CD4-positive, alpha-beta T cell treated with Interleukin-2 at 100 ng/mL for 4 hours (primary cell): ENCODE data around the gene YOD1.

Experiments used
- DNase-seq: peaks from one replicate; pipeline ENCODE4 v3.0.0-alpha.2; 2020; ENCODE audit warnings: low spot score

Gene YOD1

DNA sequence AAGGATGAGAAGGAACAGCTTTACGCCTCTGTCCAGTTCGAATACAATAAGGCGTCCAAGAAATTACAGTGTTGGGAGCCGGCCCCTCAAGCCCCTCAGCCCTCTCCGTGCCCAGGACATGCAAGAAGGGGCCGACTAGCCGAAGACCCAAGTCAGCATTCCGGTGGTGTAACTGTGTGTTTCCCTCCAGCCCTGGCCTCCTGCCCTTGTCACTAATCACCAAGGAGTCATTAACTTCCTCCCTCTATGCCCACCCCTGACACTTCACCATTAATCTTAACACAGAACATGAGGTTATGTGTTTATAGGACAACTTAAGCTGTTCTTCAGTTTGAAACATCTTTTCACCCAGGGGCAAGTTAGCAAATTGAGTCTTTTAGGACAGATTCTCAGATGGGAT lies 21.2 kb upstream of the YOD1 start:
- no peak for DNase-seq

DNA sequence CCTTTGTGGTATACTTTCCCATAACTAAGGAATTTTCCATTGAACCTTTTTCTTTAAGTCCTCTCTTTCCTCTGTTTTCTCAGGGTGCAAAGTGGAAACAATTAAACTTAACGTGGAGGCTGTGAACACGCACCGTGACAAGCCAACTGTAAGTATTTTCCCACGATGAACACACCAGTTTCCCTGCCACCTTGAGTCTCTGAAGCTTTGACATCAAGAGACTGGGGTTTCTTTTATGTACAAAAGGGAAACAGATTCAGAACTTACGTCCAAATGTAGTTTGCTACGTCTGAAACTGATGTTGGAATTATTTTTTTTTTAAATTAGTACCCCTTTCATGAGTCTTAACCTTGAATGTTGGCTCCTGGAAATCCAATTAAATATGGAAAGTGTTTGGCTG lies 20.4 kb upstream of the YOD1 start:
- DNase-seq: no peak

DNA sequence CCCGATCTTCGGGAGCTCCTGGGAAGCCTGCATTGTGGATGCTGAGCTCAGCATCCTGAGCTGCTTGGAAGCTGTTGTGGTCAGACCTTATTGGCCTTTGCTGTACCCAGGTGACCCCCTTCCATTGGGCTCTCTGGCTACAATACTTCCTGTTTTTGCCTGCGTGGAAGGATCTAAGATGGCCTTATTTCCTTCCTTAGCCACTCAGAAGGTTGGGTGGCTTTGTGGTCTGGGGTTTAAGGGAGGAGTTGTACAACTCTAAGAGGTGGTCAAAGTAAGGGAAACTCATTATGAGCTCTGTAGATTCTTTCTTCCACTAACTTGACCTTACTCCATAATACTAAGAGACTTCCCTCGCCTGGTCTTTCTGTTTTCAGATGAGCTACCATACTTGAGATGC lies 19.8 kb upstream of the YOD1 start:
- DNase-seq: no peak

DNA sequence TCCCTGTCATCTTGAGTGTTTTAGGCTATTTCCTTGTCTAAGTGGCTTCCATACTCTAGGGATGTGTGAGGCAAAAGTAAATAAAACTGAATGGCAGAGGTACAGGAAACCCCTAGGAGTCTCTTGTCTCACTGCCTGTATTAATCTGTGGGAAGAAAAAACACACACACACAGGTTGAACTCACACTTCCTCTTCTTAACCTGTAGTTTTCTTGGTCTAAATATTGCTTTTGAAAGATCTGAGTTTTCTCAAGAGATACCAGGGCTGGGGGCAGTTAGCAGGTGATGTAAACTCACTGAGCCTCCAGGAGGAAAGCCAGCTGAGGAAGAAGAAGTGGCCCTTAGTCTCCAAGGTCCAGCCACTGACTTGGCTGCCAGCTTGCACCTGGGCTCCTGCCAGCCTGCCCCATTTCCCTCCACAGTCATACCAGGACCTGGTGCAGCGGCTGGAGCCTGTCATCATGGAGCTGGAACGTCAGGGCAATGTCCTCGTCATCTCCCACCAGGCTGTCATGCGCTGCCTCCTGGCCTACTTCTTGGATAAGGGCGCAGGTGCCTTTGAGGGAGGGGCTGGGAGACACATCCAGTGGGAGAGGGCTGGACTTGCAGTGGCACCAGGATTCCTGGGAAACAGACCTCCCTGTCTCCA lies 19.0 kb upstream of the YOD1 start:
- no peak for DNase-seq

DNA sequence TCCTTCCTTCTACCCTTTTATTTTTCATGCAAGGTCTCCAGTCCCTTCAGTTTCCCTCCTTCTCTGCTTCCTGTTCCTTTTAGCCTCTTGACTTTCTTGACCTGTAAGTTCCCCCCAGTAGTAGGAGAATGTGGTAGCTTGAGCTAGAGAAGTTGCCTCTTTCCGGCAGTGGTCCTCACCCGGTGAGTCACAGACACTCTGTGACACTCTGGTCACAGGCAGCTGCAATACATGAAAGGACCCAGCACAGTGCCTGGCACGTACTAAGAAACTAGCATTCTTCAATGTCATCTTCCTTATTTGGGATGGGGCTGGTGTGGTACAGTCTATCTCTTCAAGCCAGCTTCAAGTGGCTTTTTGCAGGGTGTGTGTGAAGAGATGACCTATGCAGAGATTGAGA lies 18.1 kb upstream of the YOD1 start:
- no peak for DNase-seq

DNA sequence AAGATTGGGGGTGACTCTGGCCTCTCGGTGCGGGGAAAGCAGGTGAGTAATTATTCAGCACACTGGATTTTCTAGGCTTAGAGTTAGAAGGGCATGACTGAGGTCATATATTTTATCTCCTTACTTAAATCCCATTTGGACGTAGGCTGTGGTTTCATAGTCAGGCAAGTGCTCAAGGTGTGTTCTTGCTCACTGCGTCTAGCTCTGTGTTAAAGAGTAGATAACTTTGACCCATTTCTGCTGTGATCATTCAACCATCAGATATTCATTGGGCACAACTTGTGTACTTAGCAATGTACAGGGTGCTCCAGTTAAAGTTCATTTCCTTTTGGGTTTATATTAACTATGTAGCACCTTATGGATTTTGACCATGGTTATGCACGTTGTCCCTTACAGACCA lies 16.7 kb upstream of the YOD1 start:
- DNase-seq: no peak

DNA sequence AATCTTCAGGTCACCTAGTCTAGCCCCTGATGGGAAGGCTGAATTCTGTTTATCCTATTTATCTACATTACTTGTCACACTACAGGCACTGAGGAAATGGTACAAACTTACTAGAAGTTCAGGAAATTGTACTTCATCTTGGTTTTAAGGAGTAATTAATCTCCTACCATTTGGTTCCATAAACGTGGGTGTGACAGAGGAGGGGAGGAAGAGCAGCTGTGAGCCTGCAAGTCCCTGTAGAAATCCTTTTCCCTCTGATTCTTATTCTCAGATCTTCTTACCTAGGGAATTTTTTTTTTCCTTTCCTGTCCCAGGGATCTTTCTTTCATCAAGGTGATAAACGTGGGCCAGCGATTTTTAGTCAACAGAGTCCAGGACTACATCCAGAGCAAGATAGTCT lies 16.2 kb upstream of the YOD1 start:
- no peak for DNase-seq

DNA sequence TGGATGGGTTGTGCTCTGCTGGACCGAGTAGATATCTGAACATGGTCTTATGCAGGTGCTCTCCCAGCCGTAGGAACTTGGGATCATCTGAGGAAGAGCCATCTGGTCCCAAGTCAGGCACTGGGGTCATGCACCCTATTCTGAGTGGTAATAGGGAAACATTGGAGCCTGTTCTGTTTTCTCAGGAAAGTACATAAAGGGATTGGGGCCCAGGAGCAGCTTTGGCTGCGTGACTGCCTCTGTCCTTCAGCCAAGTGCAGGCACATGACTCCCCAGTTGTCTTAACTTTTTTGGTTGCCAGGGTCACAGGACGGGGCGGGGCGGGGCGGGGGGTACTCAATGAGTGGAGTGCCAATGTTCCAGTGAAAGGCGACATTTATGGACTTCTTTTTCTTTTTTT lies 13.6 kb upstream of the YOD1 start:
- no peak for DNase-seq

DNA sequence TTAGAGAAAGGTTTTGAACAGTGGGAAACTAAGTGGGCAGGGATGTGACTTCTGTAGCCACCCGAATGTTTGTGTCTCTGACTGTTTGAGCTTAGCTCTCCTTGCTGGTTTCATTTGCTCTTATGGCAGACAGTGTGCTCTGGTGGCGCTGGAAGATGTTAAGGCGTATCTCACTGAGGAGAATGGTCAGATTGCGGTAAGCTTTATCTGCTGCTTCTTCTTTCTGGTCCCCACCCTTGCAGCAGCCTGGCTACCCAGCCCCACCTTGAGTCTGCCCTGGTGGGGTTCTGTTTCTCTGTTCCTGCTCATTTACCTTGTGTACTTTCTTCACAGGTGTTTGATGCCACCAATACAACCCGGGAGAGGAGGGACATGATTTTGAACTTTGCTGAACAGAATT lies 12.0 kb upstream of the YOD1 start:
- no peak for DNase-seq

DNA sequence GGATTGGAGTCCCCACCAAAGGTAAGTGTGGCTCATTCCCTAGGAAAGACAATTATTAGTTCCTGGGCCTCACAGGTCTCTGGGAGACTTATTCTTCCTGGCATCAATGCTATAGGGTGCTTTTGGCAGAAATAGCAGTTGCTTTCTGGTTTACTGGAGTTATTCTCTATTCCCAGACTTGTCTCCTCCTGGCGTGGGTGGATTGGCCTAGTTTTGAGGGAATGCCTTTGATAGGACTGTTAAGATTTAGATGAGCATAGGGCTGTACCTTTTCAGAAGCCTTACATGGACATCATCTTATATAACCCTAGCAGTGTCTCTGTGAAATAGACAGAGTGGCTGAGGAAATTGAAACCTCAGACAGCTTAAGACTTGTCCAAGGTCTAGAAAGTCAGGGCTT lies 11.1 kb upstream of the YOD1 start:
- no peak for DNase-seq

DNA sequence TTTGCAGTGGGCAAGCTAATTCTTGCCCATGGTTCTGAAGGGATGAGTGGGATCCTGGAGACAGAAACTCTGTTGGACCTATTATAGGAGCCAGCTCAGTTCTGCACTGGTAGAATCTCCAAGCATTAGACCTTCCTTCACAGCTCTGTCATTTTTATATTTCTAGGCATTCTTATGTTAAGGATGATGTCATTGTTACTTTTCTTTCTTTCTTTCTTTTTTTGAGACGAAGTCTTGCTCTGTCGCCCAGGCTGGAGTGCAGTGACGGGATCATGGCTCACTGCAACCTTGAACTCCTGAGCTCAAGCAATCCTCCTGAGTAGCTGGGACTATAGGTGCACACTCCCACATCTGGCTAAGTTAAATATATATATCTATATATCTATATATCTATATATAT lies 9.6 kb upstream of the YOD1 start:
- no peak for DNase-seq

DNA sequence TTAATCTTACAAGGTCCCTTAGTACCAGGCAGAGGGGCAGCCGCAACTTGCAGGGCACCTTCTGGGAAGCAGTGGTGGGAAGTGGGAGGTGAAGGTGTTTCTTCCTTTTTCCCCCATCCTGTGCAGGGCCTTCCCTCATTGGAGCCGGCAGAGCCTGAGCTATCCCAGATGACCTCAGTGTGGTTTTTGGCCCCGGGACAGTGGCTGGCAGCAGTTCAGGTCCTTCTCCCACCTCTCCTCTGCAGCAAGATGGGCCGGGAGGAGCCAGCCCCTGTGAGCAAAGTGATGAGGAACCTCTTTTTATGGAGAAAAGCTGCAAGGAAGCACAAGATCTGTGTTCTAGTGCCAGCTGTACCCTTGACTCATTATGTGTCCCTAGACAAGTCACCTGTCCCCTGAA lies 8.9 kb upstream of the YOD1 start:
- no peak for DNase-seq

DNA sequence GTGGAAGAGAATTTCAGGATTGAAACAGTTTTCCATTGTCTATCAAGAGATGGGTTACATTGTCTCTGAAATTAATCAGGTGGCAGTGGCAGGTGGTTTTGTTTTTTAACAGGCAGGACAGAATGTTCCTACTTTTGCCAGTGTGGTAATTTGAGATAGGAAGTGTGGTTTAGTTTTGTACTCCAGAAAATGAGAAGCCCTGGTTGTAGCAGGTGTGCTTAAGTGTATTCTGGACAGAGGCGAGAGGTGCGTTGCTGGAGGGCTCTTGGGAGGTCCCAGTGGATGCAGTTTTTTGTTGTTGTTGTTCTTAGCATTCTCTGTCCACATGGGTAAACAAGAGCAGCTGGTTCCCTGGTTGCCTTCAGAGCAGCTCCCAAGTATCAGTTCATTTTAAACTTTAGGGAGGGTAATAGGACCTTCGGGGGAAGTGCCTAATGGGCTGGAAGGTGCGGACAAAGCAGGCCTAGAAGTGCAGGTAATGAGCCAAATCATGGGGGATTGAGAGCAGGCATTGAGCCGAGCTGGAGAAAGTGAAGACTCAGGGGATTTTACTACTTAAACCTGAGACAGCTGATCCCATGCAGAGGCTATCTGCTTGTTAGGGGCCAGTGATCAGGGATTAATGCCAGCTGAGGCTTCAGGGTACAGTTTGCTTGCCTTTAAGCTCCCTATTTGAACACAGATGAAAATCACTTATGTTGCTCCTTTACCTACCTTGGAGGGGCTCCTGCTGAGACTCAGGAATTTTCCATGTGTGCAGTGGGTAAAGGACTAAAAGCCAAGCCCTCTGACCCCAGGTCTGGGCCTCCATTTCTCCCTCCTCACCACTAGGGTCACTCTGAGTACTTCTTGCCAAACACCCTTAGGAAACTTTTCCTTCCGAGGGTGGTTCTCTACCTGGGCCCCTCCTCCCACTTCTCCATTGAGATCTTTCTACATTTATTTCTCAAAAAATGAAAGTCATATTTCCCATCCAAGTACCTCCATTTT lies 8.2 kb upstream of the YOD1 start:
- DNase-seq: no peak

DNA sequence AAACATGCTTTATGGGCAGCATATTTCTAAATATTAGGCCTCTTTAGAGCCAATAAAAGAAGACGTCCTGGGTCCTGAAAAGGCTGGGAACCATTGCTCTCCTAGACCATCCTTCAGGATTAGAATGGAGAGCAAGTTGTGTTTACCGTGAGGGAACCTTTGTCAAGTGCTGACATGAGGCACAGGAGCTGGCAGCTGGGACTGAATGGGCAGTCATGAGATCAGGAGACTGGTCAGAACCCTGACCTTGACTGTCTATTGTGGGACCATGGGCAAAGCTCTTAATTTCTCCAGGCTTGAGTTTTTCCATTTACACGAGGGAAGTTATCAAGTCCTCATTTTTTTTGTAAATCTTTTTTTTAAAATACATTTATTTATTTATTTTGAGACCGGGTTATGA lies 7.2 kb upstream of the YOD1 start:
- DNase-seq: no peak

DNA sequence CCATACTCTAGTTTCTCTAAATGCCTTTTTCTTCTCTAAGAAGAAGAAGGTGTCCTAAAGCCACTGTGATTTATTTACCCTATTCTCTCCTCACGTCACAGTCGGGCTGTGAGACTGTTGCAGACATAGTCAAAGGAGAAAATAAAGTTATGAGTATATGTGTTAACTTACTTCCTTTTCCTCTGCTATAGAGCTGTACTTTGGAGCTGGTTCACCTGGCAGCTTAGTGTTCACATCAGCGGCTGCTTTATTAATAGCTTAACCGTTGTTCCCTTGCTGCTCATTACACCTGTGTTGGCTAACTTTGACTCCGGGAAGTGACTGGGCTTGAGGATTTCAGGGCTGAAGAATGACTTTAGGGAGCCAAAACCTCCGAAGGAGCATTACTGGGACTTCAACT lies 5.7 kb upstream of the YOD1 start:
- no peak for DNase-seq

DNA sequence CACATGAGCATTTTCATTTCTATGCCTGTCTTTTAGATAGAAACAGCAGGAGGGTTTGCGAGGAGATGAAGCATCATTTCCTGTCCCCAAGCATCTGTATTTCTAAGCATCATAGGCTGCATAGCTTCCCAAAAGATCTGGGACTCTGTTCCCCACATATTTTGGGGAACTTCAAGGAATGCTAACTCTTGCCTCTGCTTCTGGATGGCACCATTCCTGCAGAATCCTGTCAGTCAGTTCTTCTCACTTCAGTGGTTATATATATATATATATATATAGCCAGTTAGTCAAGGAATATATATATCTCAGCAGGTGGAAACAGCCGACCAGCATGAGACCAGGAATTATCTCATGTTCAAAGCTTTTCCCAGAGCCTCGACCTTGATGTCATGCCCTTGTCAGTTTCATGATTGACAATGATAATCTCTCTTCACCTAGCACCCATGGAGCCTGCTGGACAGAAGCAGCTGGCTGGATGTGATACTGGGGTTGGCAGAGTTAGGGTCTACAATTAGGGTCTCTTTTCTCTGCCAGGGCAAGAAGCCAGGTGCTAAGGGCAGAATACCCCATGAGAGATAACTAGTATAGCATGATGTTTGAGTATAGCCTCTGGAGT lies 4.5 kb upstream of the YOD1 start:
- no peak for DNase-seq

DNA sequence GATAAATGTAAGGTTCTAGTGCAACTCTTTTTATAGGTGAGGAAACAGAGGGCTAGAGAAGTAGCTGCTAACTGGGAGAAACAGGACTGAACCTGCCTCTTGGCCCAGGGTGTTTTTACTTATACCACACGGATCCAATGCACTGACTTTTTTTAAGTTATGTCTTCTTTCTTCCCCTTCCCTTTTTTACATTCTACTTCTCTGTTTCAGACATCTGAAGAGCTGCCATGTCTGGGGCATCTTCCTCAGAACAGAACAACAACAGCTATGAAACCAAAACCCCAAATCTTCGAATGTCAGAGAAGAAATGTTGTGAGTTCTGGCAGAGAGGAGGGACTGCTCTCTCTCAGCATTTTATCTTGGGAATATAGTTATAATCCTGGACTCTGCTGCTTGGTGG lies 3.5 kb upstream of the YOD1 start:
- no peak for DNase-seq

DNA sequence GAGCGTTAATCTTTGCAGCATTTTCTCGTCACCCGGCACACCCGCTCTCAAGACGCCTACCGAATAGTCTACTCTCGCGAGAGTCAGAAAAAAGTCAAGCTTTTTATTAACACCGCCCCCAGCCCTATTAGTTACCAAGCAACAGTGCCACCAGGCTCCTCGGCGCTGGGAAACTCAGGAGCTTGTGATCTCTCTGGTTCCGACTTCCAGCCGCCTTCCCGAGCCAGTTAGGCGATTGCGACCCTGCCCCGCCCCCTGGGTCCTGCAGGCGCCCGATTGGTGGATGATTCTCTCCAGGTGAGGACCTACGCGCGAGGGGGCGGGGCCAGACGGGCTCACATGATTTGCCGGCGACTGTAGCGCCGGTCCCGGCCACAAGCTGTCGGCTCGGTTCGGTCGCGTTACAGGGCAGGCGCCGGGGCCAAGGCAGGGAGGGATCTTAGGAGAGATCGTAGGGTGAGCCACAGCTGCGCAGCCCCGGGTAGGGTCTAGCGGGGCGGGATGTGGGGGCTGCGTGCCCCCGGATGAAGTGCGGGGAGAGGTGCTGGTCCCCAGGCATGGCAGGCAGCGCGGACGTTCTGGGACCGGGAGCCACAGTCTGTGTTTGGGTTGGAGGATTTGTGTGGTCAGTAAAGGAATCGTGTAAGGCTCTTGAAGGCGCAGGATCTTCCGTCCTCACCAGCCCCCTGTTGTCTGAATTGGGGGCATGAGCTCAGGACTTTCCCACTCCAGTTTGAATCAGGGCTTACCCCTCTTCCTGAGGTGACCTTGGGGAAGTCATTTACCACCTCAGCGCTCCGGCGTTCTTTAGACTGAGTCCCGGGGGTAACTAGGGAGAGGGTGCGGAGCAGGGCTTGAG lies 2.1 kb upstream of the YOD1 start, which contains the start of gene PFKFB2:
TSS of gene PFKFB2 (plus strand) at position 365 of the 859 bp plus-strand sequence. CDS start 1,443 bp downstream, outside the sequence.
- peak; percentile 93 for DNase-seq

DNA sequence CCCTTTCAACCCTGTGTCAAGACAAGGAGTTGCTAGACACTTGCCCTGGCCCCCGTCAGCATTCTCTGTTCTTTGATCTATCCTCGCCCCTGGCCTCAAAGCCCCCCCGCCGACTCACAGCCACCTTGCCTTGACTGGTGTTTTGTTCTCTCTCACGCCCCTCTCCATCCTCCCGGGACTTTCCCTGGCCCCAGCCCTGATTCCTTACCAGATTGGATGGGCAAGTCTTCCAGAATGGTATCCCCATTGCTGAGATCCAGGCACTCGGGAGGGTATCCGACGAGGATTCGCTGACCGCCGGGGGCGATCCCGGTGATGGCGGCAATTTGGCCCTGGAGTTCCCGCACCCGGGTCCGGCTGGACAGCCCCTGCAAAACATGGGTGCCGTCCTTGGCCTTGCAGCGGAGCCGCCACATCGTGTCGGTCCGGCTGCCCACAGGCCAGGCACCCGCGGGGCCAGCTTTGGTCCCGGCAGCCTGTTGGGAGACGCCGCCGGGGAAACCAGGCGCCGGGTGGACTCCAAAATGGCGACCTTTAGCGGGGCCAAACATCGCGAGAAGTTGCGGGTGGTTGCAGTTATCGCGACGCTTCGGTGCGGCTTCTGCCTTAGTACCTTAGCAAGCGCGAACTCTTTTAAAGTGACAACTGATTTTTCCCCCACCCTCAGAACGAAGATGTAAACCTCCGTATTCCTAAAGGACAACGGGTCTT lies 373 bp downstream of the YOD1 start:
- DNase-seq: peak; percentile 92

DNA sequence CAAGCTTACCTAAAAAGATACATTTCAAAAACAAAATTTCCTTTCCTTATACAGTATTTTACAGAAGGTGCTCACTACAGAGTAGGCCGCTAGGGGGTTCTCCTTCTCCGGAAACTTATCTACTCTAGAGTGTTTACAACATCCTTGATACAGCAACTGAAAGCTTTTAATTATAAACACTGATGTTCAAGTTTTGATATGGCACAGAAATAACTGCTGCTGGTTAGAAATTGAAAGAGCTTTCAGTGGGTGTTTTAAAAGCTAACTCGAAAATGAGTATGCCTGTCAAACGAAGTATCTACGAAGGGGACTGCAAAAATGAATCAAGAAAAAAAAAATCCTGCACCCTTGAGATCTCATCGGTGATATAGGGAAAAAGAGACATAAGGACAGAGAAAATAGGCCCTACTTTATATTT lies 1.0 kb downstream of the YOD1 start:
- DNase-seq: peak; percentile 70

DNA sequence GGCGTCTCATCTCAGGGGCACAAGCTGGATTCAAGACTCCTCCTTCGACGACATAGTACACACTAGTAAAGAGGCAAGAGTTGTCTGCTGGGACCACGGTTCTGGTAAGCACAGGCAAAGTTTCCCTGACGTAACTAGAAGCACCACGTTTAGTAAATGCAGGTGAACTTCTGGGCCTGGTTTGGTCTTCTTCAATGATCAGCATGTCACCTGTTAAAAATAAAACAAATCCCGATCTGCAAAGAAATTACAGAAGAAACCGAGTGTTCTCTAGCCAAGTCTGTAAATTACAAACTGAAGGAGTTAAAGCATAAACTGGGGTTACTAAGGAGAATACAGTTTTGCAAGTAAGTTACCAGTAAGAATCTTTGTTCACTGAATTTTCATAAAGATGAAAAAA lies 1.5 kb downstream of the YOD1 start:
- no peak for DNase-seq
